B cell (primary cell): ENCODE results near the gene RAD17. TPM values are rescaled to one million over a fixed set of nuclear protein-coding genes. Genes with fewer than 3 reads are reported as not detected.

Experiments used
- ATAC-seq: fragments of 200-7000 bp; cut with Tn5 transposase; one replicate; pipeline ENCODE4 v1.10.0; 2021; ENCODE audit warnings: low read depth, mild to moderate bottlenecking, moderate number of reproducible peaks, moderate library complexity
- CTCF ChIA-PET: fragments of 350-600 bp; sonication (Branson Sonifier 250); formaldehyde crosslinking; loops from one replicate; lab custom pipeline; 2021; ENCODE audit warnings: antibody characterized with exemption, inconsistent platforms; lab: Charles Lee
- POLR2A ChIA-PET: fragments of 350-600 bp; sonication (Branson Sonifier 250); formaldehyde crosslinking; loops from one replicate; lab custom pipeline; 2021; ENCODE audit warnings: antibody characterized with exemption; lab: Charles Lee
- DNase-seq: peaks from one replicate; pipeline ENCODE4 v3.0.0; 2013
- H2AFZ ChIP-seq: 2 replicates; pipeline ENCODE4 v1.6.1; 2012; ENCODE audit warnings: mild to moderate bottlenecking, low read depth, low read length; ENCODE audit not compliant: insufficient read depth, poor library complexity, severe bottlenecking
- H3K27ac ChIP-seq, 2 donors: 1 replicate in 1 of 2; 2 replicates in 1 of 2; pipeline ENCODE4 v1.5.1; 2012 to 2013; ENCODE audit warnings: low read length in 2 of 2, mild to moderate bottlenecking in 2 of 2, moderate library complexity in 1 of 2
- H3K27me3 ChIP-seq, 4 experiments: fragments of 200-600 bp in 1 of 4; sonication (generic) in 1 of 4; replicated peaks in 1 of 4; 1 replicate in 2 of 4; 2 replicates in 2 of 4; pipeline versions ENCODE4 v1.6.1 to v1.7.0; 2013 to 2016; ENCODE audit warnings: low read length in 3 of 4, mild to moderate bottlenecking in 2 of 4, mixed read lengths in 1 of 4, moderate library complexity in 1 of 4; ENCODE audit not compliant: insufficient read depth in 4 of 4, control insufficient read depth in 3 of 4; ENCODE audit errors: control extremely low read depth in 1 of 4
- H3K36me3 ChIP-seq, 2 experiments: replicated peaks in 1 of 2; 1 replicate in 1 of 2; 2 replicates in 1 of 2; pipeline versions ENCODE4 v1.6.1 to v1.7.1; 2013; ENCODE audit warnings: low read length in 1 of 2; ENCODE audit not compliant: insufficient read depth in 2 of 2, control insufficient read depth in 1 of 2; ENCODE audit errors: control extremely low read depth in 1 of 2, extremely low read depth in 1 of 2
- H3K4me1 ChIP-seq, 2 donors: fragments of 200-600 bp in 1 of 2; sonication (generic) in 1 of 2; 1 replicate in 1 of 2; 2 replicates in 1 of 2; pipeline versions ENCODE4 v1.5.1 to v1.6.1; 2013 to 2017; ENCODE audit warnings: low read length in 2 of 2; ENCODE audit not compliant: control insufficient read depth in 2 of 2, insufficient read depth in 2 of 2
- H3K4me2 ChIP-seq: replicated peaks from 2 replicates; pipeline ENCODE3; 2012; ENCODE audit warnings: mild to moderate bottlenecking, low read depth, low read length; ENCODE audit not compliant: poor library complexity, severe bottlenecking
- H3K4me3 ChIP-seq, 5 experiments: fragments of 200-600 bp in 1 of 5; sonication (generic) in 1 of 5; 1 replicate in 3 of 5; 2 replicates in 2 of 5; pipeline versions ENCODE4 v1.5.1 to v1.7.0; 2011 to 2016; ENCODE audit warnings: low read length in 4 of 5, mild to moderate bottlenecking in 4 of 5, low read depth in 2 of 5, control low read depth in 1 of 5, moderate library complexity in 1 of 5; ENCODE audit not compliant: insufficient read depth in 1 of 5; ENCODE audit errors: control extremely low read depth in 1 of 5, extremely low read depth in 1 of 5
- H3K79me2 ChIP-seq: fragments of 200-600 bp; sonication (generic); one replicate; pipeline ENCODE4 v1.6.0; 2016; ENCODE audit warnings: low read length; ENCODE audit not compliant: control insufficient read depth, insufficient read depth
- H3K9ac ChIP-seq: fragments of 200-600 bp; sonication (generic); 2 replicates; pipeline ENCODE4 v1.6.1; 2017; ENCODE audit warnings: mild to moderate bottlenecking, low read length, moderate library complexity
- H3K9me3 ChIP-seq, 3 donors: one replicate each; pipeline versions ENCODE4 v1.6.1 to v1.7.1; 2013; ENCODE audit warnings: low read length in 2 of 3; ENCODE audit not compliant: control insufficient read depth in 2 of 3, insufficient read depth in 1 of 3; ENCODE audit errors: control extremely low read depth in 1 of 3
- H4K20me1 ChIP-seq: 2 replicates; pipeline ENCODE4 v1.6.0; 2012; ENCODE audit warnings: mild to moderate bottlenecking, low read length; ENCODE audit not compliant: insufficient read depth, control insufficient read depth, poor library complexity, severe bottlenecking
- H3K27ac Mint-ChIP-seq: one replicate; pipeline ENCODE4 v1.8.0; 2021; ENCODE audit warnings: mixed read lengths
- H3K27me3 Mint-ChIP-seq: one replicate; pipeline ENCODE4 v1.8.0; 2021; ENCODE audit warnings: mixed read lengths
- H3K4me1 Mint-ChIP-seq: one replicate; pipeline ENCODE4 v1.8.0; 2021; ENCODE audit warnings: mixed read lengths
- H3K4me3 Mint-ChIP-seq: one replicate; pipeline ENCODE4 v1.8.0; 2021; ENCODE audit warnings: mixed read lengths
- H3K9me3 Mint-ChIP-seq: one replicate; pipeline ENCODE4 v1.8.0; 2022; ENCODE audit warnings: mixed read lengths; ENCODE audit not compliant: insufficient read depth
- EZH2 ChIP-seq: IDR thresholded peaks from 2 replicates; pipeline ENCODE4 v1.6.1; 2012; ENCODE audit warnings: borderline replicate concordance, low read depth, mild to moderate bottlenecking, moderate library complexity, low read length; ENCODE audit not compliant: insufficient read depth, poor library complexity, severe bottlenecking
- WGBS: methylation state at CpG from one replicate; pipeline ENCODE4 v1.1.5; 2013; ENCODE audit warnings: missing lambda C conversion rate; ENCODE audit not compliant: insufficient coverage; 5-methylcytosine and 5-hydroxymethylcytosine counted together
- intact Hi-C: fragments of 100-400 bp; cut with micrococcal nuclease; formaldehyde crosslinking; loops from one replicate; pipeline ENCODE4 v1.10.0; 2022
- polyA plus RNA-seq: library from polyadenylated mRNA; depleted of rRNA; stranded (reverse); fragments of >200 nt; gene quantifications from 2 replicates; pipeline ENCODE4 v1.2.3, GENCODE V29; 2012
- total RNA-seq, 2 donors: library from RNA; stranded (reverse); fragments of 120-200 nt in 1 of 2; gene quantifications; 1 replicate in 1 of 2; 2 replicates in 1 of 2; pipeline versions ENCODE4 v1.2.3 to v1.2.4, GENCODE V29; 2013 to 2022
- TF ChIP-seq, protein P1 (sequence below): fragments of 200-600 bp; IDR thresholded peaks from one replicate; pipeline ENCODE4 v1.8.0; 2022; ENCODE audit warnings: antibody characterized with exemption, mild to moderate bottlenecking

The RAD17 gene
- total and polyA plus RNA-seq, 2 donors (not counting 1 experiment from before 2014, with no cell fraction given) = 21.0 to 39.6 TPM

DNA sequence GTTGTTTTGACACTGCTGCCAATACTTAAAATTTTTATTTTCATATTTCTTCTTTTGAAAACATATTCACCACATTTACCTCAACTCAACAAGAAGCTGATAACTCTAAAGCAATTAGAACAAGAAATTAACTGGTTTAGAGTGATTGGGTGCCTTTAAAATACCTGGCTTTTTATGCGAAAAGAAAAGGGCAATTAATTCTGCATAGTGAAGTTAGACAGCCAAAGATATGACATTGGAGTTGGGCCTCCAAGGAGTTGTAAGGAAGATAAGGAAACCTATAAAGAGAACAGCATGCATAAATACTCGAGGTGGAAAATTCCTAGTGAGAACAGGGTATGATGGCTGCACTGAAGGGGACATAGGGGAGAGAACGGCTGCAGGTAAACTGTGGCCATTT lies 9.9 kb upstream of the RAD17 start:
- ChIA-PET CTCF (no interaction called here), POLR2A (no interaction called here)
- peaks cover 10% of the 10 kb centered on the region for H4K20me1 ChIP-seq
- H3K36me3 ChIP-seq = peaks cover 3 to 36% of the 10 kb centered on the region in 2 experiments
- H3K79me2 ChIP-seq = peaks cover 66% of the 10 kb centered on the region
- no peak overlapping the region for H3K4me2 ChIP-seq
- Mint-ChIP-seq H3K27ac (no peak overlapping the region), H3K27me3 (no peaks in the 10 kb centered on the region), H3K4me3 (no peak overlapping the region), H3K9me3 (no peaks in the 10 kb centered on the region), H3K4me1 (peaks cover 6% of the 10 kb centered on the region)
- no peaks in the 10 kb centered on the region for H3K4me1 ChIP-seq
- H3K9me3 ChIP-seq = no peaks in the 10 kb centered on the region
- intact Hi-C loops = no loop called here
- no peak overlapping the region for H2AFZ ChIP-seq
- DNase-seq (no peak), ATAC-seq (no peak)
- H3K27me3 ChIP-seq = no peaks in the 10 kb centered on the region
- 100% methylated on average over 1 of the region's 3 CpGs for WGBS
- no peak overlapping the region for H3K9ac ChIP-seq
- TF ChIP-seq, protein P1, sequence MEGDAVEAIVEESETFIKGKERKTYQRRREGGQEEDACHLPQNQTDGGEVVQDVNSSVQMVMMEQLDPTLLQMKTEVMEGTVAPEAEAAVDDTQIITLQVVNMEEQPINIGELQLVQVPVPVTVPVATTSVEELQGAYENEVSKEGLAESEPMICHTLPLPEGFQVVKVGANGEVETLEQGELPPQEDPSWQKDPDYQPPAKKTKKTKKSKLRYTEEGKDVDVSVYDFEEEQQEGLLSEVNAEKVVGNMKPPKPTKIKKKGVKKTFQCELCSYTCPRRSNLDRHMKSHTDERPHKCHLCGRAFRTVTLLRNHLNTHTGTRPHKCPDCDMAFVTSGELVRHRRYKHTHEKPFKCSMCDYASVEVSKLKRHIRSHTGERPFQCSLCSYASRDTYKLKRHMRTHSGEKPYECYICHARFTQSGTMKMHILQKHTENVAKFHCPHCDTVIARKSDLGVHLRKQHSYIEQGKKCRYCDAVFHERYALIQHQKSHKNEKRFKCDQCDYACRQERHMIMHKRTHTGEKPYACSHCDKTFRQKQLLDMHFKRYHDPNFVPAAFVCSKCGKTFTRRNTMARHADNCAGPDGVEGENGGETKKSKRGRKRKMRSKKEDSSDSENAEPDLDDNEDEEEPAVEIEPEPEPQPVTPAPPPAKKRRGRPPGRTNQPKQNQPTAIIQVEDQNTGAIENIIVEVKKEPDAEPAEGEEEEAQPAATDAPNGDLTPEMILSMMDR = no peak
- TF ChIP-seq EZH2 = no peak
- no peak overlapping the region for H3K4me3 ChIP-seq
- no peak overlapping the region for H3K27ac ChIP-seq

DNA sequence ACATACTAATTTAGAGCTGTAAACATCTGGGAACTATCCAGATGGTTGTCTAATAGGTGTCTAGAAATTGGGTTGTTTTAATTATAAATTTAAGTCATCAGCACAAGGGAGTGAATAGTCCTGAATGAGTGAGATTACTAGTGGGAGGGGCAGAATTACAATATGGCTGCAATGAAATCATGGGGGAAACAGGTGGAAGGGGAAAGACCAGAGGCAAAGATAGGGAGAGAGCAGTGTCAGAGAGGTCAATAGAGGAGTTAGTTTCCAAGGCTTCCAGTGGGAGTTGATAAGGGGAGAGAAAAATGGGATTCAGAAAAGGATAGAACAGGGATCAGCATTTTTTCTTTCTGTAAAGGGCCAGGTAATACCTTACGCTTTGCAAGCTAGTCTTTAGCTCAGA lies 9.2 kb upstream of the RAD17 start:
- CTCF ChIA-PET = interaction anchor here (1.7 kb wide), 1 partner anchor 267 kb away, joined by 3 read pairs; the partner anchor contains the start of gene SLC30A5

More for the DNA sequence above, 9.2 kb upstream of the RAD17 start:
- Histone ChIP-seq H3K4me2 (no peak overlapping the region), H3K9ac (no peak overlapping the region), H3K4me3 (no peak overlapping the region), H4K20me1 (peaks cover 10% of the 10 kb centered on the region), H3K27me3 (no peaks in the 10 kb centered on the region), H2AFZ (no peak overlapping the region), H3K79me2 (peaks cover 68% of the 10 kb centered on the region), H3K4me1 (no peaks in the 10 kb centered on the region), H3K36me3 (peaks cover 3 to 43% of the 10 kb centered on the region in 2 experiments), H3K27ac (no peak overlapping the region), H3K9me3 (no peaks in the 10 kb centered on the region)
- Mint-ChIP-seq H3K27ac (no peak overlapping the region), H3K4me3 (no peak overlapping the region), H3K9me3 (no peaks in the 10 kb centered on the region), H3K27me3 (no peaks in the 10 kb centered on the region), H3K4me1 (peaks cover 6% of the 10 kb centered on the region)
- no peak for TF ChIP-seq EZH2
- TF ChIP-seq, protein P1 = no peak
- WGBS = no CpG with 5 or more reads among the region's 1 CpG
- intact Hi-C loops = no loop called here
- ATAC-seq = no peak
- DNase-seq = no peak
- POLR2A ChIA-PET = no interaction called here
